ENCODE data around the gene TANC2.

TANC2 gene

DNA sequence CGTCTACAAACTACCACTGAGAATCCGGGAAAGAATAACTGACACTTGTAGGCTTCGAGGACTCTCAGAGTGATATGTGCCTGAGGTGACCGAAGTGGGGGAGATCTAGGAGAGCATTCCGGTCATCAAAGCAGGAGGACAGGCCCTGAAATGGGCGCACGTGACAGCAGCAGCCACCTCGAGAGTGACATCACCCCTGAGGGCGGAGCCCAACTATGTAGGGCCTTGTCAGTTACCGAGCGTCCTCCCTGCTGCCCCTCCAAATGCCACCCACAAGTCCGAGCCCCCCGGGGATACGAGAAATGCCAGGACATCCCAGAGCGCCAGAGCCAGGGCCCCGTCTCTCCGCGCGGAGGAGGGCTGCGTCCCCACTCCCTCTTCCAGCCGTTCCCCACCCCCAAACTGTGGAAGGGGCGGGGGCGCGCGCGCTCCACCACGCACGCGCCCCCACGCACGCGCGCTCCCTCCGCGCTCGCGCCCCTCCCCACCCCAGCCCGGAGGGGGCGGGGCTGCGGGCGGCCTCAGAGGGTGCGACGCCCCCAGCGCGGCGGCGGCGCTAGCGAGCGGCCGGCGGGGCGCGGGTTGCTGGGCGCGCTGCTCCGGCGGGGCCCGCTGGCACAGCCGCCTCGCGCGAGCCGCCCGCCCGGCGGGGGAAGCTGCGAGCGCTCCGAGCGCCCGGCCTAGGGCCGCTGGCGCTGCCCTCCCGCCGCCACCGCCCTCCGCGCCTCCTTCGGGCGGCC, at the start of gene TANC2:
Gene TANC2, plus strand, starts transcription at position 550 of the 740 bp plus-strand sequence. CDS start 43,325 bp downstream, outside the sequence.
- DNase-seq = peak; percentile 75 to 94 (median 84)

DNA sequence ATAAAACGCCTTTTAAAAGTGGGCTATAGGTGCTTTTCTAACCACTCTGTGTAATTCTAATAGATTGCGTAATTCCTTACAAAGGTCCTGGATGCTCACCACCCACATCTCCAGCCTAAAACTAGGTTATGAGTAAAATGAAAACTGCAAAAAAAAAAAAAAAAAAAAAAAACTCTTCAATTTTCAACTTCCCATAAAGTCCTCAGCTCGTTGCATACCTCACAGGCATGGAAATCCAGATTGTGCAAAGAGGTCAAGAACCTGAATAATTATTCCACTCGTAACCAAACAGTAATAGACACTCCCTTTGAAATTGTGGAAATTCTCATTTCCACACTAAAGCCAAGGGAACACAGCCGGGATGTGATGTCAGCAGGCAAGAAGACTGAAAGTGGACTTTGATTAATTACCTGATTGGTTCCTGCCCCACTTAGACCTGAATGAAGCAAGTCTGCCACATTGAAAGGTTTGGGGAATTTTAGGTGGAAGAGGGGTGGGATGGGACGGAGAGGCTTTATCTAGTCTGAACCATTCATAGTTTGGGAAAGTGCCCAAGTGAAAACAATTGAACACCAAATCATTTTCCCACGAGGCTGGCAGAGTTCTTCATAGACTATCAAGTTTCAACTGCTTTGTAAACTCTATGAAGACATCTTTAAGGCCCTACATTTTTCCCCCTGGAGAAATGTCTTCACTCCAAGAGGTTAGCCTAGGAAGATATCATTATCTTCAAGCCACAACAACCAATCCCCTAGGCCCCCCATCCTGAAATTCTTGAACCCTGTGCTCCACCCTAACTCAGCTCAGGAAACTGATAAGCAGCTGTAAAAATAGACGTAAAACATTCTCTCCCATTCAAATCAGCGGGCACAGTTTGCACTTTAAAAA, 49.1 kb upstream of the TANC2 start:
- DNase-seq = peak; percentile 37 to 53 (median 47)

DNA sequence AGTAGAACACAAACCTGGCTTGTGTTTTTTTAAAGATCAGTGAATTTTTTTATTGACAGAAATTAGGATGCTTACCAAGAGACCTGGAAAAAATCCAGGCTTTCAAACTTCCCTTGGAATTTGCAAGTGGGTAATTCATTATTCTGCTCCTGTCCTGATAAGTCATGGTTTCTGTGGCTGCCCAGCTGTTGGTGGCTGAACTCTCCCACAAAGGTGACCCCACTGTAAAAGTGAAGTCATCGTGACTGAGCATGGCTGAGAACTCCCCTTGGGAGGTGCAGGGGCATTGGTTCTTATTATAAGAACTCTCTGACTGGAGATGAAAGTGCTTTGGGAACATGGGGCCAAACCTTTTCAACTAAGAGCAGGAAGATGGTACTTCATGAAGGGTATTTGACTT, 46.6 kb upstream of the TANC2 start:
- DNase-seq = no peak

DNA sequence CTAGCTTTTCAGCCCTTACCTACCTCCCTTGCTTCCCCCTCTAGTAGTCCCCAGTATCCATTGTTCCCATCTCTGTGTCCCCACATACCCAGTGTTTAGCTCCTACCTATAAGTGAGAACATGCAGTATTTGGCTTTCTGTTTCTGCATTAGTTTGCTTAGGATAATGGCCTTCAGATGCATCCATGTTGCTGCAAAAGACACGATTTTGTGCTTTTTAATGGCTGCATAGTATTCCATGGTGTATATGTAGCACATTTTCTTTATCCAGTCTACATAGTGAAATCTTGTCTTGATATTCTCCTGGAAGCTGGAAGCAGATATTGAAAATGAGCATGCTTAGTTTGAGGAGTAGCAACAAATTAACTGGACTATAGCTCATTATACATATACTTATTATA, 45.7 kb upstream of the TANC2 start:
- DNase-seq = no peak

DNA sequence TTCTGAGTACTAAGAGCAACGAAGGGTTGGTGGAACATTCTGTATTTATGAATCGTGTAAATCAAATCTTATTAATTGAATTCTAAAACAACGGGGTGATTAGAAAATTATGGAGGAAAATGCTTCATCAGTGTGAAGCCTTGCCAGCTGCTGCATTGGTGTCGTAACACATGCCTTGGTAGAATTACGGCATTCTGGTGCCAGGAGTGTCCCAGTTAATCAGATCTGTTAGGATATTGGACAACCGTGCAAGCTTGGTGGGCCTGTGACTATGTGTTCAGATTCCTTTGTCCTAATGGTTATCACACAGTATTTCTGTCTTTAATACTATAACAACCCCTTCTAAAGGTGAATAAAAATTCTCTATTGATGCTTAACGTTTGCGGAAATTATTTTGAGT, 44.2 kb upstream of the TANC2 start:
- DNase-seq = no peak

DNA sequence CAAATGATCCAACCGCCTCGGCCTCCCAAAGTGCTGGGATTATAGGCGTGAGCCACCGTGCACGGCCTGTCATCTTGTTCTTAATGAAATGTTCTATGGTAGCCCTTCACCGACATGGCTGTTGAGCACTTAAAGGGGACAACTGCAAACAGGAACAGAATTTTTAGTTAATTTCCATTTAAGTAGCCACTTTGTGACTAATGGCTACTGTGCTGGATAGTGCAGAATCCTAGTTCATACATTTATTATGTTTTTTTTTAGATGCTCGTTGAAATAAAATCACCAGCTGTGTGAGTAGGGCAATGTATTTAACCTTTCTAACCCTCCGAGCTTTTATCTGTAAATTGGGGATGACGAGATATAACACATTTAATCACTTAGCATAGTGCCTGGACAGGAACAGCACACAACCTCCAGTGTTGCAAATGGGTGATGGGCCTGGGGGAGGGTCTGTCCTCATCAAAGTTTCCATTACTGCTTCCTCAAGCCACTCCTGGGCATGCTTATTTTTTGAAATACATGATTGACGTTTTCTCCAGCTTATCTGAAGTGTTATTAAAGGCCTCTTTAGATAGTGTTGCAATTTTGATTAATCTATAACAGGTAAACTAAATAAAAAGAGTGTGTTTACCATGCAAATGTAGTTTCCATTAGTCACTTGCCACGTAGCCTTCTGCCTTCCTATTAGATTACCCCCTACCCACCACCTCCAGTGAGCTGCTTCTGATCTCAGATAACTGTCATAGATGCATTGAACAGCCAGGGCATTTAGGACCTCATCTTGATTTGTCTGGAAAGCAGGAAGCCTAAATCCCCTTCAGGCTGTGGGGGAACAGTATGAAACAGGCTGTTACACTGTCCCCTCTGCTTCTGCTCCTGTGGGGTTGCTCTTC, 42.5 kb upstream of the TANC2 start:
- no peak for DNase-seq

DNA sequence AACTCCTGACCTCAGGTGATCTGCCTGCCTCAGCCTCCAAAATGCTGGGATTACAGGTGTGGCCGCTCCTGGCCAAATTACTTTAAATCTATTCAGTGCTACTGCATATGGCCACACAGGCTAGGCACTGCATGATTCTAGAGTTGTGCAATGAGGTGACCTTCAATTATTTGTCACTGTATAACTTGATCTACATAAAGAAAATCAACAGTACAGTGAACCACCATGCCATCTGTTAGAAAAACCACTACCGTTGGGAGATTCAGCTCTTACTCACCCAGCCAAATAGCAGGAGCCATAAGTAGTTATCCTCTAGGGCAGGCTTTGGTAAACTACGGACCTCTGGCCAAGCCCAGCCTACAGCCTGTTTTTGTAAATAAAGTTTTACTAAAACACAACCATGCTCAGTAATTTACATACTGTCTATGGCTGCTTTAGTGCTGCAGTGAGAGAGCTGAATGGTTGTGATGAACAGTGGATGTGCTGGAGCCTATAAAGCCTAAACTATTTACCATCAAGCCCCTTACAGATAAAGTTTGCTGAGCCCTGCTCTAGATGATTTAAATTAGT, 40.7 kb upstream of the TANC2 start:
- DNase-seq = no peak

DNA sequence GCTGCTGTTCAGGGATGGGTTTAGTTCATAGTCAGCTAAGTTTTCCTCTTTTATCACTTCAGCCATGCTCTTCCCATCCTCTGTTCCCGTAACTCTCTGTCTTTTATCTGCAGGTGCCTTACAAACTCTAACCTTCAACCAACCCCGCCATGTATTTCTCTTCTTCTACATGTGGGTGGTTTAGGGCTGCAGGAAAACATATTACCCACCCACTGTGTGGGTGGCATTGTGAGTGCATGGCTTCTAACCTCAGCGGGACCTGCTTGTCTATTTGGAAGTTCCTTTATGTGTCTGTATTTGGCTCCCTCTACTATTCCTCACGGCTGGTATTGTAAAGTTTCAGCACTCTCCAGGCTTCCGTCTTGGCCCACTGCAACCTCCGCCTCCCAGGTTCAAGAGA, 39.0 kb upstream of the TANC2 start:
- no peak for DNase-seq

DNA sequence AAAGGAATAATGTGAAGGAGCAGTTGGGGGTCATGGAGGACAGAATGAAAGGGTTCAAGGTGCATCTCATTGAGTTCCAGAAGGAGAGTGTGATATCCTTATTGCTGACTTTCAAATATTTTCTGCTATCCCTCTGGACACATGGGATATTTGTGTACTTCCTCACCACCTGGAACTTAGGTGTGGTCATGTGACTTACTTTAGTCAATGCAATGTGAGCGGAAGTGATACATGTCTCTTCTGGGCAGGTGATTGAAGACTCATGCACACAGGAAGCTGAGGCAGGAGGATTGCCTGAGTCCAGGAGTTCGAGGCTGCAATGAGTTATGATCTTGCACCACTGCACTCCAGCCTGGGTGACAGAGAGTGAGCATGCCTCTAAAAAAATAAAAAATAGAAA, 36.7 kb upstream of the TANC2 start:
- DNase-seq = no peak

DNA sequence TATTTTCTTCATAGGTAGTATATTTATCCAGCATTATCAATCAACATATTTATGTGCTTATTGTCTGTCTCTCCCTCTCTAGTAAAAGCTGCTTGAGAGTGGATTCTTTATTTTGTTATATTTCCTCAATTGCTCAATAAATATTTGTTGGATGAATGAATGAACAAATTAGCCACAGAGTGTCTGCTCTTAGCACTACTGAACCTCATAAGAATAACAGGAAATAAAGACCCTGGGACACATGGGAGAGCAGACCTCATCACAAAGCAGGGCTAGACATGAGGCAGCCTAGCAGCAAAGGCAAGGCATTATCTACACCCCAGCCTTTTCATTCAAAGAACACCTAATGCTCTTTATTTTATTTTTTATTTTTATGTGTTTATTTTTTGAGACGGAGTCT, 34.9 kb upstream of the TANC2 start:
- no peak for DNase-seq

DNA sequence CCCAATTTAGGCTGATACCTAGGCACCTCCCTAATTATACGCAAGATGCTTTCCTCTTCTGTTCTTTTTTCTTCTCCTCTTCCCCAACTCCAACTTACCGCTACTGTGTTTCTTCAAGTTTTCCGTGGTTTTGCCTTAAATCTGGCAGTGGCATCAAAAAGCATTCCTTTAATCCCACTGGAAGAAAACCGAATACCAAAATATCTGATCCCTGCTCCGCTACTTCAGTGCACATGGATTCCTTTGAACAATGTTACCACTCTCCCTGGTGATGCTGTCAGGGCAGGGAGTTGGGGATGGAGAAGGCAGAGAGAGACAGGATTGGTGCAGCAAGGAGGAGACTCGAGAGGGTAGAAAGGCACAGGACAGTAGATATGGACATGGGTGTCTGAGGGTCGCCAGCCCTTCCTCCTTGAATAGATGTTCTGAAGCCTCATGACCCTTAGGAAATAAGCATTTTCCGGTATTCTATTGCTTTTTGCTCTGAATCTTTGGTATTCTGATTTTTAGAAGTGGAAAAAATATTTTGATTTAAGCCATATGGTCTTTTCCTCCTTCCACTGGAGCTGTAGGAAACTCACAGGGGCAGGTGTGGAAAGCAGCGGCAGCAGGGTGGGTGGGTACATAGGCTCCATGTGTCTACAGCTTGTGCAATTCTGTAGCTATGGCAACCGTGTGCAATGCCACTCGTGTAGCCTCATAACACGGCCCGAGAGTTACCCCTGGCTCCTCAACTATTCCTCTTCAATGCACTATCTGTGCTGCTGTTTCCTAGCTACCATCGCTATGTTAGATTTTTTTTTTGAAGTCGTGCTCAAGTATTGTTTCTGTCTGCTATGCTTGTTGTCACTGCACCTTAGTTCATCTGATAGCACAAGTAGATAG, 32.3 kb upstream of the TANC2 start:
- no peak for DNase-seq

DNA sequence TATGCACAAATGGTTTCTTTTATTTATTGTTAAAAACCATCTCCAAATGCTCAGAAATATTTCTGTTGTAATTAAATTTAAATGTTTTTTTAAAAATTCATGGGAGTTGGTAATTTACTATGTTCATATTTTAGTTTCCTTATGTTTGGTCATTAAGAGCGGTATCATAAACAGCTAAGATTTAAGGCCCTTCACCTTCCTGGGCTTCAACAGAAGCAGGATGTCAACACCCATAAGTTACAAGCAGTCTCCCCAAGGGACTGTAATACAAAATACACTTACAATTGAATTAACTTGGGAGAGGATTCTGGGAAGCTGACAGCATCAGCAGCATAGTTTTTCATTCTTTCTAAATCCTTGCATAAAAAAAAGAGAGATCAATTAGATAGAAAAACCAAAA, 30.9 kb upstream of the TANC2 start:
- DNase-seq = no peak

DNA sequence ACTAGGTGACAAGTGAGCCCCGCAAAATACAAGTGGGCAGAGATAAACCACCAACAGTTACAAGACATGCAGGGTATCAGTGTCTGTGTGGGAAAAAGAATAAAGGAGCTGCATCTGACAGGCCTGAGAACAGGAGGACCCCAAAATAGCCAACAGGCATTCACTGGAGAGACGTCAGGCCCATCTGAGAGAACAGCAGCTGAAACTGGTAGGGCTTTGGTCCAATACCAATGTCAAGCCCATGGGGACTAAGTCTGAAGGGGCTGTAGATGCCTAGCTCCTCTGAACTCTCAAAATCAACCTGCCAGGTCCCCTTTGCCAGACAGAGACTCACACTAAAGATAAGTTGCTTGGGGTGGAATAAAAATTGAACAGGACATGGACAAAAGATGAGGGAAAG, 30.5 kb upstream of the TANC2 start:
- DNase-seq = no peak

DNA sequence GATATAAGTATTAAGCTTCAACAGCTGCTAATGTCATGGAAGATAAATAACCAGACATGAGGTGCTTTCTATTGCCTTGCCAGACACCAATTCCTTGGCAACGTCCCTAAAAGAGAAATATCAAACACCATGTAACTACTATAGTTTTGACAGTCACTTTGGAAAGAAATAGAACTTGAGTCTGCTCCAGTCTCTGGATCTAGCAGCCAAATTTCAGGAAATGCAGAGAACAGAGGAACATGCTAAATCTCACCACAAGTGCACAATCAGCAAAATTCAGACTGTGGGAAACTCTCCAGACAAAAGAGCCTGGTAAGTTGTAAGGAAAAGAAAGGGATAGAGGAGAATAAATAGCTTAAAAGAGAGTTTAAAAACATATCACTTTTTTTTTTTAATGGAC, 28.4 kb upstream of the TANC2 start:
- DNase-seq = no peak

DNA sequence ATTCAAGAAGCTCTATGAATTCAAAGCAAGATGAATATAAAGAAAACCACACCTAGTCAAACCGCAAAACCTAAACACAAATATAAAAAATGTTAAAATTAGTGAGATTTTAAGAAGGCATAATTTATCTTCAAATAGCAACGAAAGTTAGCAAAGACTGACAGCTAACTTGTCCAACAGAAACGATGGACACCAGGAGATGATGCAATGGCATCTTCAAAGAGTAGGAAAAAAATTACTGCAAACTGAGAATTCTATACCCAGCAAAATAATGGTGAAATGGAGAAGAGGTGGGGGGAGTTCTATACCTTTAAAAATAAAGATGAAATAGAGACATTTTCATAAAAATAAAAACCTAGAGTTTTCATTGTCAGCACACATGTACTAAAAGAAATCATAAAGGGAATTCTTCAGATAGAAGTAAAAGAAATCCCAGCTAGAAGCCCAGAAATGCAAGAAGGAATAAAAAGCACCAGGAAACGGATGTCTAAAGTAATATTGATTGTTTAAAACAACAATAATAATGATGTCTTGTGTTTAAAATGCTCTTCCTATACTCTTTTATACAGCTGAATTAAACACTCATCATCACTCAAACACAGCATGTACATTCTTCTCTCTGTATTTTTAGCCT, 24.6 kb upstream of the TANC2 start:
- no peak for DNase-seq

DNA sequence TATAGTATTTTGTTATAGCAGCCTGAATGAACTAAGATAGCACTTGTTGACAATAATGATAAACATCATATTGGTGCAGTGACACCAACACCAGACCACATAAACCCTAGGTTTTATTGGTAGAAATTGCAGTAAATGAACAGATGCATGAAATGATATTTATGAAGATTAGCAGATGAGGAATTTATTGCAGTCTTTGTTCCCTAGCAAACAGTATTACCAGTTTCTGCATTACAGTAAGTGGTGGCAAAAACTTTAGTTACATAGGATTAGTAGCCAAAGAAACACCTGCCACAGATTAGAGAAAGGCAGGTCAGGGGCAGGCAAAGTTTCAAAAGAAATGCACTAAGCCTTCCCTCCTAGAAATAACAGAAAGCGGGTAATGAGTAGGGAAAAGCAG, 17.7 kb upstream of the TANC2 start:
- no peak for DNase-seq

DNA sequence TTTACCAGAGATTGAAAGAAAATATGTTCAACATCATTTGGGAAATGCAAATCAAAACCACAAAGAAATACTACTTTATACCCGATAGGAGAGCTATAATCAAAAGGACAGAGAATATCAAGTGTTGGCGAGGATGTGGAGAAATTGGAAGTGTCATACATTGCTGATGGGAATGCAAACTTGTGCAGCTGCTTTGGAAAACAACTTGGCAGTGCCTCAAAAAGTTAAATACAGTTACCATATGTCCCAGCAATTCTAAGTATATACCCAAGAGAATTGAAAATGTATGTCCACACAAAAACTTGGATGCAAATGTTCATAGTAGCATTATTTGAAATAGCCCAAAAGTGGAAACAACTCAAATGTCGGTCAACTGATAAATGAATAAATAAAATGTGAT, 17.0 kb upstream of the TANC2 start:
- DNase-seq = no peak

DNA sequence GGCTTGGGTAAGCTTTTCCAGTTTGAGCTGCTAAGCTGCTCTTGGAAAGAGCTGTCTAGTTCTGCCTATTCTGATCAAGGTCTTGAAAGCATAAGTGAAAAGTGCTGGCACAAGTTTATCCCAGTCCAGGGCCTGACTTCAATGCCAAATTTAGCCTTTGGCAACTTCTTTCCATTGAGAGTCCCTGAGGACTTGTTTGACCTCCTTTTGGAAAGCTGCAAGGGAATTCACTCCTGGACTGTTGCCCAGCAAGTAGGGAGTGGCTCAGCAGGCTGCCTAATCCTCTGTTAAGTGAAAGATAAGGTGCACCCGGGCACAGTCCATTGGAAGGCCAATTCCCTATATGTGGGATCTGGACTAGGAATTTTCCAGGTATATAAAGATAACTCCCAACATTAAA, 16.0 kb upstream of the TANC2 start:
- DNase-seq = no peak

DNA sequence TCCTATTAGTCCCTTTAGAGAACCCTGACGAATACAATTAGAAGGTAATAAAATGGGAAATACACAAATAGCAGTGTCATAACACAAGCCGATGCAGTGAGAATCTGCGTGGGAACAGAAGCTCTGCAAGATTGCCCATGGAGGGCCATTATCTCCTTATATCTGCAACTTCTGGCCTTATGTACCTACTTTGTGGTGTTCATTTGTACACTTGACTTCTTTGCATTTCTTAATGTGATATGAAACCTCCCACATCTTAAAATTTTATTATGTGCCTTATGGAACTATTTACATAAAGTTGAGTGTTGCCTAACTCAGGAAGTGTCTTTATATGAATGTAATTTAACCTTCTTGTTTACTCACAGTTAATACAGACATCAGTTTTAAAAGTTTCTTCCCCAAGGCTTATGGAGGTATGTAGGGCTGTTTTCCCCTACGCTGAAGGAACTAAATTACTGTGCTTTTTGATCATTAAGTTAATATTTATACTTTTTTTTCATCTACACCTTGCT, 10.1 kb upstream of the TANC2 start:
- no peak for DNase-seq

DNA sequence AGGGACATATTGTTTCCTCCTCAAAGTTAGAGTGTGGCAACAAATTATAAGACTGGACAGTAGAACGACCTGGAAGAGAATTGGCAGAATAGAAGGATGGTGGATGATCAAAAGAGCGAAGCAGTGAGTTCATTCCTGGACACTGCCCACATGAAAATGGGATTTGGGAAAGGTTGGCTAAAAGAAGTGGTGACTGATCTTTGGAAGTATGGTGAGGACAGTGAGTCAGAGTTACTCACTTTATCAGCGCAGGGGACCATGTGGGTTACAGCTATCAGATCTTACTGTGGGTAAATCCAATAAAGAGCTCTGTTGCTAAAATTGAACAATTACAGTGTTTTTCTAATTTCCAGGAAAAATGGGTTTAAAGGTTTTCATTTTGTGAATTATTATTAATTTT, 2.7 kb upstream of the TANC2 start:
- peak in 1 of 3 donors; percentile 8 for DNase-seq

DNA sequence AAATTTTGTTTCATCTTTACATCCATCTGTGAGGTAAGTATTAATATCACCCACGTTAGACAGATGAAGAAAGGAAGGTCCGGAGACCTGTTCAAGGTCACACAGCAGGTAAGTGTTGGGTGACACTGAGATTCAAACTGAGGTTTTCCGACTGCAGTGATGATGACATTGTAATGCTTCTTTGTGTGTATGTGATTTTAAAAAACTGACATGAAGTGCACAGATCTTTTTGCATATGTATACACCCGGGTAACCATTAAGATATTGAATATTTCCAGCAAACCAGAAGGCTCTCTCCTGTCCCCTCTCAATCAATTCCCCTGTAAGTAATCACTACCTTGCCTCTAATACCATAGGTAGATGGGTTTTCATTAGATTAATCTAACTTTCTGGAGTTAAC, 1.5 kb upstream of the TANC2 start:
- no peak for DNase-seq
